GM12878 (cell line): Measurements from ENCODE around the gene SLC5A11. TPM values are rescaled to one million over a fixed set of nuclear protein-coding genes. Genes with fewer than 3 reads are reported as not detected.
A peak's percentile ranks its signal among the peaks of the same experiment; 100 is the strongest.

Experiments used
- ATAC-seq: fragments of 200-7000 bp; cut with Tn5 transposase; 3 replicates; pipeline ENCODE4 v1.9.1; 2020; ENCODE audit warnings: mild to moderate bottlenecking, moderate library complexity
- BruUV-seq: library from RNA; stranded (reverse); fragments of 400-500 nt; replicated peaks from 2 replicates; lab custom pipeline; 2021; lab: Mats Ljungman, UMichigan
- CTCF ChIA-PET: fragments of 300-600 bp; sonication (Branson Sonifier 250); formaldehyde crosslinking; extraction: SDS; loops from one replicate; lab custom pipeline; 2021; ENCODE audit warnings: inconsistent platforms; lab: Yijun Ruan, JAX
- POLR2A ChIA-PET: fragments of 350-600 bp; formaldehyde crosslinking; extraction: SDS; loops from one replicate; lab custom pipeline; 2021; ENCODE audit warnings: inconsistent platforms; lab: Charles Lee
- RAD21 ChIA-PET: fragments of 300-600 bp; sonication (Branson Sonifier 250); formaldehyde crosslinking; loops from one replicate; lab custom pipeline; 2023; ENCODE audit warnings: antibody characterized with exemption; ENCODE audit not compliant: unreplicated experiment; lab: Charles Lee
- SMC1A ChIA-PET: fragments of 300-600 bp; sonication (Branson Sonifier 250); formaldehyde crosslinking; loops from one replicate; lab custom pipeline; 2023; ENCODE audit not compliant: unreplicated experiment, uncharacterized antibody; lab: Charles Lee
- DNase-seq: peaks from one replicate; pipeline ENCODE4 v3.0.0-alpha.2; 2011; ENCODE audit warnings: low read depth, low spot score
- FAIRE-seq: peaks from 3 replicates; lab custom pipeline; 2011; peaks lifted over from hg19 to GRCh38; lab: Jason Lieb, UNC
- H2AFZ ChIP-seq: 2 replicates; pipeline ENCODE4 v1.6.0; 2011; ENCODE audit warnings: low read depth, low read length, control low read depth; ENCODE audit not compliant: control insufficient read depth
- H3K27ac ChIP-seq: 2 replicates; pipeline ENCODE4 v1.5.1; 2011; ENCODE audit warnings: control low read depth; ENCODE audit not compliant: control insufficient read depth, insufficient read depth
- H3K27me3 ChIP-seq, 2 experiments: replicated peaks in 1 of 2; 2 replicates each; pipeline versions ENCODE4 v1.6.0 to v1.6.1; 2011; ENCODE audit warnings: low read length in 1 of 2; ENCODE audit not compliant: control insufficient read depth in 2 of 2, insufficient read depth in 2 of 2
- H3K36me3 ChIP-seq, 2 experiments: 2 replicates each; pipeline ENCODE4 v1.5.1; 2011; ENCODE audit warnings: low read length in 1 of 2; ENCODE audit not compliant: control insufficient read depth in 2 of 2, insufficient read depth in 2 of 2
- H3K4me1 ChIP-seq: 2 replicates; pipeline ENCODE4 v1.6.1; 2011; ENCODE audit warnings: mild to moderate bottlenecking, low read length, moderate library complexity, mixed read lengths; ENCODE audit not compliant: control insufficient read depth, insufficient read depth
- H3K4me2 ChIP-seq: 2 replicates; pipeline ENCODE4 v1.6.0; 2011; ENCODE audit warnings: control low read depth; ENCODE audit not compliant: control insufficient read depth, insufficient read depth
- H3K4me3 ChIP-seq: fragments of 200-600 bp; sonication (generic); 2 replicates; pipeline ENCODE4 v1.5.1; 2016
- H3K79me2 ChIP-seq: 2 replicates; pipeline ENCODE4 v1.6.0; 2011; ENCODE audit warnings: low read length; ENCODE audit not compliant: control insufficient read depth, insufficient read depth
- H3K9ac ChIP-seq: 2 replicates; pipeline ENCODE4 v1.8.0; 2011; ENCODE audit warnings: low read length, control low read depth, mixed read lengths; ENCODE audit not compliant: control insufficient read depth, insufficient read depth
- H3K9me3 ChIP-seq: replicated peaks from 3 replicates; pipeline ENCODE4 v1.5.1; 2011; ENCODE audit warnings: mild to moderate bottlenecking, low read length; ENCODE audit not compliant: control insufficient read depth, insufficient read depth
- H4K20me1 ChIP-seq: 2 replicates; pipeline ENCODE4 v1.6.0; 2011; ENCODE audit not compliant: control insufficient read depth, insufficient read depth
- MYB ChIP-seq: fragments of 150-350 bp; IDR thresholded peaks from 2 replicates; pipeline ENCODE4 v1.6.1; 2014; ENCODE audit warnings: mild to moderate bottlenecking, low read depth, low read length, borderline replicate concordance
- PAX8 ChIP-seq: fragments of 450-650 bp; IDR thresholded peaks from 2 replicates; pipeline ENCODE4 v1.6.1; 2017; ENCODE audit warnings: mild to moderate bottlenecking, moderate library complexity
- POLR2A ChIP-seq: IDR thresholded peaks from 2 replicates; pipeline ENCODE4 v1.6.1; 2011; ENCODE audit warnings: low read depth, mild to moderate bottlenecking, low read length
- POLR2AphosphoS5 ChIP-seq: IDR thresholded peaks from 2 replicates; pipeline ENCODE4 v1.6.1; 2011; ENCODE audit warnings: mild to moderate bottlenecking, low read length, inconsistent platforms
- WGBS: methylation state at CpG from one replicate; pipeline ENCODE4 v1.1.6; 2016; ENCODE audit warnings: low lambda C conversion rate; ENCODE audit not compliant: insufficient replicate concordance, insufficient coverage; ENCODE audit errors: missing lambda C conversion rate; 5-methylcytosine and 5-hydroxymethylcytosine counted together
- in situ Hi-C: fragments of 300-500 bp; cut with MboI; formaldehyde crosslinking; loops from 9 replicates; pipeline ENCODE4 v1.14.3; 2018; ENCODE audit warnings: mixed read lengths
- intact Hi-C: fragments of 100-400 bp; cut with micrococcal nuclease; formaldehyde crosslinking; loops from one replicate; pipeline ENCODE4 v1.14.2; 2022; ENCODE audit not compliant: unreplicated experiment
- polyA plus RNA-seq, 11 experiments: library from polyadenylated mRNA; depleted of rRNA in 4 of 11; unstranded in 6 of 11; stranded (reverse) in 5 of 11; fragments of >200 nt; fragmentation: Nextera tagmentation in 4 of 11; fragmentation: Illumina TruSeq in 1 of 11; extraction: Ambion mirVana in 4 of 11; extraction: Trizol in 1 of 11; gene quantifications; 1 replicate in 1 of 11; 2 replicates in 10 of 11; pipeline versions ENCODE4 v1.2.1 to v1.2.3, GENCODE V29; 2011 to 2016; ENCODE audit warnings: inconsistent platforms in 2 of 11, missing spikeins in 2 of 11, low read depth in 1 of 11
- total RNA-seq, 4 experiments: library from RNA; depleted of rRNA in 3 of 4; stranded (reverse); fragments of >200 nt in 3 of 4; fragmentation: Illumina TruSeq in 1 of 4; extraction: Trizol in 1 of 4; gene quantifications; 2 replicates each; pipeline versions ENCODE4 v1.2.1 to v1.2.3, GENCODE V29; 2013 to 2021
- TF ChIP-seq, protein P1 (sequence below): fragments of 450-650 bp; IDR thresholded peaks from 2 replicates; pipeline ENCODE4 v1.6.1; 2017; ENCODE audit warnings: antibody characterized with exemption, mild to moderate bottlenecking, moderate library complexity

Gene SLC5A11
- total and polyA plus RNA-seq, 10 of the 15 experiments (the other 5 are each of a cell fraction or from before 2014, with no cell fraction given): 0.10 TPM; not detected in 9

- no peak for FAIRE-seq
- SMC1A ChIA-PET: interaction anchor here (0.9 to 1.3 kb wide), 2 partner anchors 18 to 137 kb away, joined by 3 read pairs; no protein-coding TSS in a partner anchor
- ATAC-seq: no peak; the same call in 2 of the 3 replicates
- no peaks in the 10 kb centered on the region for H3K27me3 ChIP-seq
- H3K9me3 ChIP-seq: no peaks in the 10 kb centered on the region
- no peaks in the 10 kb centered on the region for H4K20me1 ChIP-seq
- no peak overlapping the region for H3K9ac ChIP-seq
- TF ChIP-seq POLR2AphosphoS5 (0 out of 2 replicates have a peak, but pooled peaks have one; percentile 29), POLR2A (peak; percentile 51), PAX8 (no peak), MYB (no peak)
- TF ChIP-seq, protein P1, sequence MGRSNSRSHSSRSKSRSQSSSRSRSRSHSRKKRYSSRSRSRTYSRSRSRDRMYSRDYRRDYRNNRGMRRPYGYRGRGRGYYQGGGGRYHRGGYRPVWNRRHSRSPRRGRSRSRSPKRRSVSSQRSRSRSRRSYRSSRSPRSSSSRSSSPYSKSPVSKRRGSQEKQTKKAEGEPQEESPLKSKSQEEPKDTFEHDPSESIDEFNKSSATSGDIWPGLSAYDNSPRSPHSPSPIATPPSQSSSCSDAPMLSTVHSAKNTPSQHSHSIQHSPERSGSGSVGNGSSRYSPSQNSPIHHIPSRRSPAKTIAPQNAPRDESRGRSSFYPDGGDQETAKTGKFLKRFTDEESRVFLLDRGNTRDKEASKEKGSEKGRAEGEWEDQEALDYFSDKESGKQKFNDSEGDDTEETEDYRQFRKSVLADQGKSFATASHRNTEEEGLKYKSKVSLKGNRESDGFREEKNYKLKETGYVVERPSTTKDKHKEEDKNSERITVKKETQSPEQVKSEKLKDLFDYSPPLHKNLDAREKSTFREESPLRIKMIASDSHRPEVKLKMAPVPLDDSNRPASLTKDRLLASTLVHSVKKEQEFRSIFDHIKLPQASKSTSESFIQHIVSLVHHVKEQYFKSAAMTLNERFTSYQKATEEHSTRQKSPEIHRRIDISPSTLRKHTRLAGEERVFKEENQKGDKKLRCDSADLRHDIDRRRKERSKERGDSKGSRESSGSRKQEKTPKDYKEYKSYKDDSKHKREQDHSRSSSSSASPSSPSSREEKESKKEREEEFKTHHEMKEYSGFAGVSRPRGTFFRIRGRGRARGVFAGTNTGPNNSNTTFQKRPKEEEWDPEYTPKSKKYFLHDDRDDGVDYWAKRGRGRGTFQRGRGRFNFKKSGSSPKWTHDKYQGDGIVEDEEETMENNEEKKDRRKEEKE: no peak
- H3K4me2 ChIP-seq: no peak overlapping the region
- peaks cover 16 to 17% of the 10 kb centered on the region in 2 experiments; a peak in 3 of 4 replicates for H3K36me3 ChIP-seq
- H3K27ac ChIP-seq: no peak overlapping the region
- RAD21 ChIA-PET: no interaction called here
- no TSS peak for BruUV-seq
- H3K79me2 ChIP-seq: no peaks in the 10 kb centered on the region
- no peak overlapping the region for H3K4me3 ChIP-seq
- DNase-seq: no peak
- in situ Hi-C loops: no loop called here
- POLR2A ChIA-PET: interaction anchor here (1.1 kb wide), 1 partner anchor 9 kb away, joined by 3 read pairs; no protein-coding TSS in a partner anchor
- CTCF ChIA-PET: interaction anchor here (1.3 kb wide), 1 partner anchor 9 kb away, joined by 5 read pairs; no protein-coding TSS in a partner anchor
- H3K4me1 ChIP-seq: no peaks in the 10 kb centered on the region
- H2AFZ ChIP-seq: no peak overlapping the region
- intact Hi-C loops: no loop called here
- 95% methylated on average over 8 of the region's 8 CpGs for WGBS
Measured at GRCh38 chr16:24915576-24915975, 69.8 kb downstream of the SLC5A11 start.
